ENCODE measurements around the gene MYO5A. TPM values are rescaled to one million over a fixed set of nuclear protein-coding genes. Genes with fewer than 3 reads are reported as not detected.

Gene MYO5A
- total and polyA plus RNA-seq, 2 donors (not counting 3 experiments of a cell fraction or from before 2014, with no cell fraction given), result 31.9 to 91.9 TPM

DNA sequence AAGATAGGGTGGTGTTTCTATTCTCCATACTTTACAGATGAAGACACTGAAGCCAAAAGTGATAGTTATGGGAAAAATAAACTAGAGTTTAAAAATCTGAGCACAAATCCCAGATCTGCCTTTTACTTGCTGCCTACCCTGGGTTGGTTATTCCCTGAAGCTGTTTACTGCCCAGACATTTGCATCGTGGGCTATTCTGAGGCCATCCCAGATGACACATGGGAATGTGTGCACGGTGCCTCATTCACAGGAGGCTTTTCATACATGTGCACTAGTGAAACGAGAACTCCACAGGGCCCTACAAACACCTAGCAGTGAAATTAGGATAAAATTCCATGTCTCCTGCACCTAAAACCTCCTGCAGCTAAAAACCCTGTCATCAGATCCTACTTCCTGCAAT lies 250.5 kb downstream of the MYO5A start:
- TF ChIP-seq EZH2 (IDR thresholded peaks at IDR 0.05; ENCODE audit: borderline replicate concordance, low read depth, low read length, severe bottlenecking), result no peak
- no peak for TF ChIP-seq POLR2A (IDR thresholded peaks at IDR 0.05; ENCODE audit: low read depth, low read length)
- TF ChIP-seq GATA2 (IDR thresholded peaks at IDR 0.05; ENCODE audit: insufficient read depth, insufficient read length, low read depth, low read length), result no peak
- TF ChIP-seq, protein P1, sequence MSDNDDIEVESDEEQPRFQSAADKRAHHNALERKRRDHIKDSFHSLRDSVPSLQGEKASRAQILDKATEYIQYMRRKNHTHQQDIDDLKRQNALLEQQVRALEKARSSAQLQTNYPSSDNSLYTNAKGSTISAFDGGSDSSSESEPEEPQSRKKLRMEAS (IDR thresholded peaks at IDR 0.05; ENCODE audit: insufficient read depth, insufficient read length), result no peak
- TF ChIP-seq JUN (IDR thresholded peaks at IDR 0.05; ENCODE audit: borderline replicate concordance, insufficient read depth, insufficient read length, low read depth), result no peak
- no peak for TF ChIP-seq POLR2AphosphoS5 (IDR thresholded peaks at IDR 0.05; ENCODE audit: insufficient read depth, low read depth, low read length)
- no peak for TF ChIP-seq MYC (IDR thresholded peaks at IDR 0.05; ENCODE audit: low read depth, low read length)
- TF ChIP-seq FOS (IDR thresholded peaks at IDR 0.05; ENCODE audit: borderline replicate concordance, insufficient read depth, low read length), result no peak
- no peak for TF ChIP-seq CTCF (IDR thresholded peaks at IDR 0.05; ENCODE audit: extremely low read depth in 1 of 2, insufficient read depth in 1 of 2, low read depth in 1 of 2, low read length in 2 of 2)
- dilution Hi-C loops (cut with MboI; ENCODE audit: extremely low pct_ligation_motif_present, low sequenced_read_pairs), result no loop called here
- Histone ChIP-seq H3K9me3 (replicated peaks; ENCODE audit: control insufficient read depth, insufficient read depth, low read length) (no peaks in the 10 kb centered on the region), H3K36me3 (ENCODE audit: control insufficient read depth in 2 of 2, extremely low read depth in 1 of 2, insufficient read depth in 2 of 2, low read length in 2 of 2) (peaks cover 0 to 11% of the 10 kb centered on the region in 2 experiments), H4K20me1 (replicated peaks; ENCODE audit: control insufficient read depth, extremely low read depth, insufficient read depth, low read length) (no peaks in the 10 kb centered on the region), H3K27me3 (ENCODE audit: control insufficient read depth in 2 of 2, insufficient read depth in 2 of 2, low read length in 2 of 2) (no peaks in the 10 kb centered on the region), H3K9me1 (replicated peaks; ENCODE audit: control insufficient read depth, extremely low read depth, insufficient read depth, low read length) (no peaks in the 10 kb centered on the region), H3K4me1 (ENCODE audit: control insufficient read depth, extremely low read depth, insufficient read depth, low read length) (no peaks in the 10 kb centered on the region), H3K9ac (replicated peaks; ENCODE audit: extremely low read depth, insufficient read depth, low read length) (no peak overlapping the region), H2AFZ (ENCODE audit: low read depth, low read length) (no peak overlapping the region), H3K27ac (ENCODE audit: insufficient read depth, low read depth, low read length) (no peak overlapping the region), H3K4me2 (ENCODE audit: insufficient read depth, low read length) (no peak overlapping the region), H3K79me2 (ENCODE audit: control insufficient read depth, insufficient read depth, low read length) (no peaks in the 10 kb centered on the region), H3K4me3 (replicated peaks in 1 of 3; ENCODE audit: insufficient read depth in 1 of 3, low read depth in 1 of 3, low read length in 3 of 3) (no peak overlapping the region)
- no peak for DNase-seq (ENCODE audit: low read depth, low spot score)
- intact Hi-C loops (cut with micrococcal nuclease), result no loop called here
- no peak for FAIRE-seq
- no TSS peak for BruUV-seq (replicated peaks)
- ChIA-PET CTCF (interaction anchor here (1.0 to 1.7 kb wide), 3 partner anchors 8 to 458 kb away, joined by 3 to 5 read pairs (median 3); no protein-coding TSS in a partner anchor), POLR2A (no interaction called here)

Measured in endothelial cell of umbilical vein (primary cell).